Measurements from ENCODE around the gene ELMO3. TPM values are rescaled to one million over a fixed set of nuclear protein-coding genes. Genes with fewer than 3 reads are reported as not detected.

The ELMO3 gene
- total and polyA plus RNA-seq, 9 donors, result 1.1 to 14.8 (median 2.7) TPM; not detected in 1

DNA sequence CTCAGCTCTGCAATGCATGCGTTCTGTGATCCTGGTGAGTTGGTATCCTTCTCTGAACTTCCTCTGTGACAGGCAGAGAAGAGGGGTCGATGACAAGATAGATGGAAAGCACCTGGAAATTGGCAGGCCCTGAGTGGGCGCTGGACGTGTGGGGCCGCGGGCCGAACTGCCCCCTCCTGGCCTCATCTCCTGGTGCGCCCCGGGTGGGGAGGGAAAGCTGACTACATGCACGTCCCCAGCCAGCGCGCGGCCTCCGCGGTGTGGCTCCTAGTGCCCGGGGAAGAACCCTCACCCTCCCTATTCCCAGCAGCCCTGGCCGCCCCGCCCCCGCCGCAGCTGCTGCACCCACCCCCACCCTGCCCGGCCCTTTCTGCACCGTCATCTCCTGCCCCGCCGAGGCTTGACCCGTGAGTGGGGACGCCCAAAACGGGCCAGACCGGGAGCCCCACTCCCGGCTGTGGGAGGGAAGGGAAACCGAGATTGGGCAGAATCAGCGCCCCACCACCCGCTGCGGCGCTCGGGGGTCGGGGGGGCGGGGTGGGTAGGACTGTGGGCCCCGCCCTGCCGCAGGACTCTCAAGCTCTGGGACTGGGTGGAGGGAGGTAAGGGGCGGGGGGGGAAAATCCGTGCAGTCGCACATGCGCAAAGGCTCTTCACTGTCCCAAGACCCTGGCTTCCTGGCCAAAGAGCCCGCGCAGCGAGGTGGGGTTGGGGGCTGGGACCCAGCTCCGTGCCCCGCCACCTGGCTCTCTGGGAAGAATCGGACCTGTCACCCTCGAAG is 28.6 kb upstream of the ELMO3 start, which contains the start of gene NOL3:
NOL3 (plus strand) TSS at position 371 of the 781 bp plus-strand sequence.
- Histone ChIP-seq H3K27ac (peak within 1 kb of the TSS; percentile 13 to 87), H3K9me3 (no peaks in the 10 kb centered on the region), H3K4me3 (peak within 1 kb of the TSS; percentile 49), H3K4me1 (ENCODE audit: insufficient read depth) (peaks cover 10% of the 10 kb centered on the region), H3K36me3 (no peaks in the 10 kb centered on the region), H3K27me3 (no peaks in the 10 kb centered on the region)
- peak; percentile 86 to 90 (median 88) for DNase-seq
- TF ChIP-seq, protein P1, sequence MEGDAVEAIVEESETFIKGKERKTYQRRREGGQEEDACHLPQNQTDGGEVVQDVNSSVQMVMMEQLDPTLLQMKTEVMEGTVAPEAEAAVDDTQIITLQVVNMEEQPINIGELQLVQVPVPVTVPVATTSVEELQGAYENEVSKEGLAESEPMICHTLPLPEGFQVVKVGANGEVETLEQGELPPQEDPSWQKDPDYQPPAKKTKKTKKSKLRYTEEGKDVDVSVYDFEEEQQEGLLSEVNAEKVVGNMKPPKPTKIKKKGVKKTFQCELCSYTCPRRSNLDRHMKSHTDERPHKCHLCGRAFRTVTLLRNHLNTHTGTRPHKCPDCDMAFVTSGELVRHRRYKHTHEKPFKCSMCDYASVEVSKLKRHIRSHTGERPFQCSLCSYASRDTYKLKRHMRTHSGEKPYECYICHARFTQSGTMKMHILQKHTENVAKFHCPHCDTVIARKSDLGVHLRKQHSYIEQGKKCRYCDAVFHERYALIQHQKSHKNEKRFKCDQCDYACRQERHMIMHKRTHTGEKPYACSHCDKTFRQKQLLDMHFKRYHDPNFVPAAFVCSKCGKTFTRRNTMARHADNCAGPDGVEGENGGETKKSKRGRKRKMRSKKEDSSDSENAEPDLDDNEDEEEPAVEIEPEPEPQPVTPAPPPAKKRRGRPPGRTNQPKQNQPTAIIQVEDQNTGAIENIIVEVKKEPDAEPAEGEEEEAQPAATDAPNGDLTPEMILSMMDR (IDR thresholded peaks at IDR 0.05), result no peak
- no peak for TF ChIP-seq EP300 (IDR thresholded peaks at IDR 0.05)
- TF ChIP-seq POLR2A (IDR thresholded peaks at IDR 0.05), result no peak
- intact Hi-C loops (cut with DNase I), result no loop called here
- WGBS, 3 donors, result 2% methylated on average over 41 to 50 of the region's 50 CpGs

DNA sequence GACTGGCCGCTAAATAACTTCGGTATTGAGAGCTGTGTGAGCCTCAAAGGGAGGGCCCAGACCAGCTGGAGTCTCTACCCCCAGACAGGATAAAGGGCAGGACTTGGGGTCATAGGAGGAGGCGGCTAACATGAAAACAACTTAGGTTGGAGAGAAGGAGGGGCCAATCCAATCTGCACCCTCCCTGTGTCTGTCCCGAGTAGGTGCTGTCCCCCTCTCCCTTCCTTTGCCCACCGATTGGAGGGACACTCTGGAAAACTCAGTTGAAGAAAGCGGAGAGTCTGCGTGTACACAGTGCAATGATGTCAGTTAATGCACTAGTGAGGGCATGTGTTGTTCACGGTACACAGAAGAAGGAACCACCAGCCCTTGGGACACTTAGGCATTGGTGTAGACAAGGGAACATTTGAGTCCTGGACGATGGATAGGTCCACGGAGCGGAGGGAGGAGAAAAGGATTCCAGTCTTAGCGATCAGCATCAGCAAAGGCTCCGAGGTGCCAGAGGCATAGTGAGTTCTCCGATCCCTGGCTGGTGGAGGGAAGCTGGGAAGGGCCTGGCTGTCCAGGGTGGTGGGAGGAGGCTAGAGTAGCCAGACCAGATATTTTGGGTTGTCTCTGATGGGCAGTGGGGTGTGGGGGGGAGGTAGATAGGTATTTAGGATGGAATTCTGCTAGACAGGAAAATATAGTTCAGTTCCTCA is 27.8 kb upstream of the ELMO3 start:
- Histone ChIP-seq H3K27me3 (no peaks in the 10 kb centered on the region), H3K36me3 (no peaks in the 10 kb centered on the region), H3K4me3 (peak overlapping the region; percentile 49), H3K9me3 (no peaks in the 10 kb centered on the region), H3K4me1 (ENCODE audit: insufficient read depth) (peaks cover 10% of the 10 kb centered on the region), H3K27ac (peak overlapping the region; percentile 13 to 87)
- DNase-seq, result peak in 1 of 5 donors; percentile 38
- 36 to 39% (median 39%) methylated on average over 14 of the region's 14 CpGs for WGBS, 3 donors
- TF ChIP-seq POLR2A (IDR thresholded peaks at IDR 0.05), result no peak
- TF ChIP-seq, protein P1 (IDR thresholded peaks at IDR 0.05), result no peak
- TF ChIP-seq EP300 (IDR thresholded peaks at IDR 0.05), result no peak
- intact Hi-C loops (cut with DNase I), result no loop called here

DNA sequence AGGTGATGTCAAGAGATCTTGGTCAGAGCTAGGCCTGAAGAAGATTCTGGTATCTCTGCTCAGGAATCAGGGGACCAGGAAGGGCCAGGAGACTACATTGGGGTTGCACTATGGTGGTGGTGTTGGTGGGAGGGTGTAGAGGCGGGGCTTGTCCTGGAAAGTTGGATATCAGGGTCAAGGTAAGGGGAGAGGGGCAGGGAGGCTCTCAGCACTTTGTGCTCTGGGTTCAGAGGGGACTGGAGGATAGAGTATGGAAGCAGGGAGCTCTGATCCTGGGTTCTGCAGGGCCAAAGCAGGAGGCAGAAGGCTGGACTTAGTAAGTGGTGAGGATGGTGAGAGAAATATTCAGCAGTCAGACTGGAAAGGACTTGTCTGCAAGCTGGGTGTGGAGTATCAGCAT is 25.6 kb upstream of the ELMO3 start:
- Histone ChIP-seq H3K9me3 (no peaks in the 10 kb centered on the region), H3K27me3 (no peaks in the 10 kb centered on the region), H3K4me1 (ENCODE audit: insufficient read depth) (peaks cover 12% of the 10 kb centered on the region), H3K27ac (no peak overlapping the region), H3K36me3 (no peaks in the 10 kb centered on the region), H3K4me3 (no peak overlapping the region)
- DNase-seq, result no peak
- intact Hi-C loops (cut with DNase I), result no loop called here
- 87 to 95% (median 89%) methylated on average over 1 of the region's 1 CpG for WGBS, 3 donors
- TF ChIP-seq EP300 (IDR thresholded peaks at IDR 0.05) (no peak), POLR2A (IDR thresholded peaks at IDR 0.05) (no peak)
- TF ChIP-seq, protein P1 (IDR thresholded peaks at IDR 0.05), result no peak

DNA sequence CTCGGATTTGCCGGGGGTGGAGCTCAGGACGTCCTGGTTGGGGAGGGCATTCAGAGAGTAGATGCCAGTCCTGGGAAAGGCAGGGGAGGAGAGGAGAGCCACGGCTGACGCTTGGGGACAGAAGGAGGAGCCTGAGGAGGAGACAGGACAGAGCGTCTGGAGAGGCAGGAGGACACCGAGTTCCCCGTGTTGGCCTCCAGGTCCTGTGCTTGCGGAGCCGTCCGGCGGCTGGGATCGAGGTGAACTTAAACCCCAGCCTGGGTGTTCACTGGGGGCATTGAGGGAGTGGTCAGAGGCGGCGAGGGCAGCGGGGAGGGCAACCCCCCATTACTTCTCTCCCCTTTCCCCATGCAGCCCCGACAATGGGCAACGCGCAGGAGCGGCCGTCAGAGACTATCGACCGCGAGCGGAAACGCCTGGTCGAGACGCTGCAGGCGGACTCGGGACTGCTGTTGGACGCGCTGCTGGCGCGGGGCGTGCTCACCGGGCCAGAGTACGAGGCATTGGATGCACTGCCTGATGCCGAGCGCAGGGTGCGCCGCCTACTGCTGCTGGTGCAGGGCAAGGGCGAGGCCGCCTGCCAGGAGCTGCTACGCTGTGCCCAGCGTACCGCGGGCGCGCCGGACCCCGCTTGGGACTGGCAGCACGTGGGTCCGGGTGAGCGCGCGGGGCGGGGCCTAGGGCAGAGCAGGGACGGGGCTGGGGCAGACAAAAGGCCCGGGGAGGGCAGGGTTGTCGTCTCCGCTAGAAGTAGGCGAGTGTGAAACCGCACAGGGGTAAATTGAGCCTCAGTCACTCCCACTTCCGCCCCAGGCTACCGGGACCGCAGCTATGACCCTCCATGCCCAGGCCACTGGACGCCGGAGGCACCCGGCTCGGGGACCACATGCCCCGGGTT is 24.9 kb upstream of the ELMO3 start:
- intact Hi-C loops (cut with DNase I), result no loop called here
- TF ChIP-seq, protein P1 (IDR thresholded peaks at IDR 0.05), result peak in 1 of 3 donors; percentile 11
- no peak for TF ChIP-seq POLR2A (IDR thresholded peaks at IDR 0.05)
- H3K4me1 ChIP-seq (ENCODE audit: insufficient read depth), result peaks cover 12% of the 10 kb centered on the region
- H3K4me3 ChIP-seq, result peak overlapping the region; percentile 37
- H3K9me3 ChIP-seq, result no peaks in the 10 kb centered on the region
- H3K27me3 ChIP-seq, result no peaks in the 10 kb centered on the region
- WGBS, 3 donors, result 2 to 3% (median 2%) methylated on average over 70 to 71 of the region's 71 CpGs
- no peaks in the 10 kb centered on the region for H3K36me3 ChIP-seq
- H3K27ac ChIP-seq, result peak overlapping the region; percentile 53 to 70
- peak; percentile 73 to 87 (median 76) for DNase-seq

Data from ovary (tissue), 9 donors.